ENCODE measurements around the gene VKORC1.

VKORC1 gene

DNA sequence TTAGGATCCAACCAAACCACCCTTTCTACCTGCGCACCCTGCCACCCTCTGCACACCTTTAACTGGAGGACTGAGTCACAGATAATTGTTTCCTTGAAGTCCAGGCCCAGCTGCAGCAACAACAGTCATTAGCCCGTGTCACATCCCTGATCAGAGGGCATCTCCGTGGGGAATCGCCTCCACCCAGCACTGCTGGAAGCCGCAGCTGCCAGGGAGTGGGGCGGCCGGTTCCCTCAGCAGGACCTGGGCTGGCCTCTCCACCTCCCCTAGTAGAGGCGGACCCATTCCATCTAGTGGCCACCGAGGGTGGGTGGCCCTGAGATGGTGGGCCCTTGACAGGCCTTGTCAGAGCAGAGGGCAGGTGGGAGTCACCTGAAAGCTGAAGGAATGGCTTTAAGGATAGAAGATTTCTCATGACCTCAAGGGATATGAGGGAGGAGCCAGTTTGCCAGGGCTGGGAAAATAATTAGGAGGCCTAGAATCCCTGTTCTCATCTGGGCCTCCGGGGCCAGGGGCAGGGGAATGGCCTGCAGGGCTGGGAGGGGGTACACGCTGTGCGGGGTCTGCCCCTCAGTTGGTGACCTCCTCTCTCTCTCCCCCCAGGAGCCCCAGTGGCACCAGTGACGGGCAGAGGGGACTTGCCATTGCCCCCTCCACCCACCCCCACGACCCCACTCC lies 12.1 kb downstream of the VKORC1 start:
- TF ChIP-seq GABPA (IDR thresholded peaks at IDR 0.05; ENCODE audit: low read depth) (no peak), SPI1 (IDR thresholded peaks at IDR 0.05; ENCODE audit: borderline replicate concordance, low read depth) (no peak), POLR2AphosphoS5 (IDR thresholded peaks at IDR 0.05; ENCODE audit: low read depth) (no peak)
- TF ChIP-seq, protein P1, sequence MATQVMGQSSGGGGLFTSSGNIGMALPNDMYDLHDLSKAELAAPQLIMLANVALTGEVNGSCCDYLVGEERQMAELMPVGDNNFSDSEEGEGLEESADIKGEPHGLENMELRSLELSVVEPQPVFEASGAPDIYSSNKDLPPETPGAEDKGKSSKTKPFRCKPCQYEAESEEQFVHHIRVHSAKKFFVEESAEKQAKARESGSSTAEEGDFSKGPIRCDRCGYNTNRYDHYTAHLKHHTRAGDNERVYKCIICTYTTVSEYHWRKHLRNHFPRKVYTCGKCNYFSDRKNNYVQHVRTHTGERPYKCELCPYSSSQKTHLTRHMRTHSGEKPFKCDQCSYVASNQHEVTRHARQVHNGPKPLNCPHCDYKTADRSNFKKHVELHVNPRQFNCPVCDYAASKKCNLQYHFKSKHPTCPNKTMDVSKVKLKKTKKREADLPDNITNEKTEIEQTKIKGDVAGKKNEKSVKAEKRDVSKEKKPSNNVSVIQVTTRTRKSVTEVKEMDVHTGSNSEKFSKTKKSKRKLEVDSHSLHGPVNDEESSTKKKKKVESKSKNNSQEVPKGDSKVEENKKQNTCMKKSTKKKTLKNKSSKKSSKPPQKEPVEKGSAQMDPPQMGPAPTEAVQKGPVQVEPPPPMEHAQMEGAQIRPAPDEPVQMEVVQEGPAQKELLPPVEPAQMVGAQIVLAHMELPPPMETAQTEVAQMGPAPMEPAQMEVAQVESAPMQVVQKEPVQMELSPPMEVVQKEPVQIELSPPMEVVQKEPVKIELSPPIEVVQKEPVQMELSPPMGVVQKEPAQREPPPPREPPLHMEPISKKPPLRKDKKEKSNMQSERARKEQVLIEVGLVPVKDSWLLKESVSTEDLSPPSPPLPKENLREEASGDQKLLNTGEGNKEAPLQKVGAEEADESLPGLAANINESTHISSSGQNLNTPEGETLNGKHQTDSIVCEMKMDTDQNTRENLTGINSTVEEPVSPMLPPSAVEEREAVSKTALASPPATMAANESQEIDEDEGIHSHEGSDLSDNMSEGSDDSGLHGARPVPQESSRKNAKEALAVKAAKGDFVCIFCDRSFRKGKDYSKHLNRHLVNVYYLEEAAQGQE (IDR thresholded peaks at IDR 0.05; ENCODE audit: insufficient replicate concordance, low read depth), result no peak
- TF ChIP-seq, protein P2, sequence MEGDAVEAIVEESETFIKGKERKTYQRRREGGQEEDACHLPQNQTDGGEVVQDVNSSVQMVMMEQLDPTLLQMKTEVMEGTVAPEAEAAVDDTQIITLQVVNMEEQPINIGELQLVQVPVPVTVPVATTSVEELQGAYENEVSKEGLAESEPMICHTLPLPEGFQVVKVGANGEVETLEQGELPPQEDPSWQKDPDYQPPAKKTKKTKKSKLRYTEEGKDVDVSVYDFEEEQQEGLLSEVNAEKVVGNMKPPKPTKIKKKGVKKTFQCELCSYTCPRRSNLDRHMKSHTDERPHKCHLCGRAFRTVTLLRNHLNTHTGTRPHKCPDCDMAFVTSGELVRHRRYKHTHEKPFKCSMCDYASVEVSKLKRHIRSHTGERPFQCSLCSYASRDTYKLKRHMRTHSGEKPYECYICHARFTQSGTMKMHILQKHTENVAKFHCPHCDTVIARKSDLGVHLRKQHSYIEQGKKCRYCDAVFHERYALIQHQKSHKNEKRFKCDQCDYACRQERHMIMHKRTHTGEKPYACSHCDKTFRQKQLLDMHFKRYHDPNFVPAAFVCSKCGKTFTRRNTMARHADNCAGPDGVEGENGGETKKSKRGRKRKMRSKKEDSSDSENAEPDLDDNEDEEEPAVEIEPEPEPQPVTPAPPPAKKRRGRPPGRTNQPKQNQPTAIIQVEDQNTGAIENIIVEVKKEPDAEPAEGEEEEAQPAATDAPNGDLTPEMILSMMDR (IDR thresholded peaks at IDR 0.05; ENCODE audit: insufficient read depth, low read length), result no peak
- Histone ChIP-seq H3K27me3 (ENCODE audit: insufficient read depth, poor library complexity, severe bottlenecking) (no peaks in the 10 kb centered on the region), H3K4me3 (replicated peaks; ENCODE audit: insufficient read depth, low read length) (no peak overlapping the region), H3K27ac (replicated peaks) (no peak overlapping the region)
- DNase-seq (ENCODE audit: low read depth in 1 of 2, low spot score in 1 of 2), result no peak

DNA sequence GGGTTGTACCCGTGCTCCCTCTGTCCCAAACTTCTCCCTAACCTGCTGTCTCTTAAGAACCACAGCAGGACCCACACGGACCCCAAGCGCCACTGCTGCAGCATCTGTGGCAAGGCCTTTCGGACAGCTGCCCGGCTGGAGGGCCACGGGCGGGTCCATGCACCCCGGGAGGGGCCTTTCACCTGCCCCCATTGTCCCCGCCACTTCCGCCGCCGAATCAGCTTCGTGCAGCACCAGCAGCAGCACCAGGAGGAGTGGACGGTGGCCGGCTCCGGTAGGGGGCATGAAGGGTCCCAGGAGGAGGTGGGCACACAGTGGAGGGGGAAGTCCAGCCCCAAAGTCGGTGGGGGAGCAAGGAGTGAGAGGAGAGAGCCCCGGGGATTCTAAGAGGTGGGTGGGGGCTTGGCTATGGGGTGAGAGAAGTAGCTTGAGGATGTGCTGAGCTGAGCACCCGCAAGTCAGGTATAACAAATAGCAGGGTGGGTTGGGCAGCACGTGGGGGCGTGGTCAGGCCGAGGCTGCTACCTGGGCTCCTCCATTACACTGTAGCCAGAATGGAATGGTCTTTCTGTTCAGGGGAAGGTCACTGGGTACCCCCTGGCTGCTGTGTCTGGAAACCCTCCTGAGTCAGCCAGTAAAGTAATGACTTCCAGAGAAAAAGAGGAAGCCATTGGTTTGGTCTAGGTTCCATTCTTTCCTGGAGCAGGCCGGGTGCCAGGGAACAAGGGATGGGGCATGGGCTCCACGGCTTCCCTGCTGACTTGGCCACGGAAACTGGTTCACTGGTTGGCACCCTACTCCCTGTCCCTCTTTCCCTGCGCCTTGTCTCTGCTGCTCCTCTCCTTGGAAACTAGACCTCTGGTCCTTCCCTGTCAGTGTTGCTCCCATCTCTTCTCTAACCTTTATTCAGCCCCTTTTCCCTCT lies 12.9 kb downstream of the VKORC1 start:
- Histone ChIP-seq H3K27ac (replicated peaks) (no peak overlapping the region), H3K27me3 (ENCODE audit: insufficient read depth, poor library complexity, severe bottlenecking) (no peaks in the 10 kb centered on the region), H3K4me3 (replicated peaks; ENCODE audit: insufficient read depth, low read length) (no peak overlapping the region)
- TF ChIP-seq, protein P1 (IDR thresholded peaks at IDR 0.05; ENCODE audit: insufficient replicate concordance, low read depth), result no peak
- peak; percentile 89 for TF ChIP-seq SPI1 (IDR thresholded peaks at IDR 0.05; ENCODE audit: borderline replicate concordance, low read depth)
- TF ChIP-seq GABPA (IDR thresholded peaks at IDR 0.05; ENCODE audit: low read depth), result no peak
- TF ChIP-seq POLR2AphosphoS5 (IDR thresholded peaks at IDR 0.05; ENCODE audit: low read depth), result peak; percentile 12; the same call in 1 of the 2 replicates
- TF ChIP-seq, protein P2 (IDR thresholded peaks at IDR 0.05; ENCODE audit: insufficient read depth, low read length), result no peak
- no peak for DNase-seq (ENCODE audit: low read depth in 1 of 2, low spot score in 1 of 2)

DNA sequence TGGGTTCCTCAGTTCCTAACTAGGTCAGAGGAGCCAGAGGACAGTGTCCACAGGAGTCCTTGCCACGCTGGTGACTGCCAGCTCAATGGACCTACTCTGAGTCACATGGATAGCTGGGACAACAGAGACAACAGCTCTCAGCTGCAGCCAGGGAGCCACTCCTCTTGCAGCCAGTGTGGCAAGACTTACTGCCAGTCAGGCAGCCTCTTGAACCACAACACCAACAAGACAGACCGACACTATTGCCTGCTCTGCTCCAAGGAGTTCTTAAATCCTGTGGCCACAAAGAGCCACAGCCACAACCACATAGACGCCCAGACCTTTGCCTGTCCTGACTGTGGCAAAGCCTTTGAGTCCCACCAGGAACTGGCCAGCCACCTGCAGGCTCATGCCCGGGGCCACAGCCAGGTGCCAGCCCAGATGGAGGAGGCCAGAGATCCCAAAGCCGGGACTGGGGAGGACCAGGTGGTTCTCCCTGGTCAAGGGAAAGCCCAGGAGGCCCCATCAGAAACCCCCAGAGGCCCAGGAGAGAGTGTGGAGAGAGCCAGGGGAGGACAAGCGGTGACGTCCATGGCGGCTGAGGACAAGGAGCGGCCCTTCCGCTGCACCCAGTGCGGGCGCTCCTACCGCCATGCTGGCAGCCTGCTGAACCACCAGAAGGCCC lies 13.7 kb downstream of the VKORC1 start:
- Histone ChIP-seq H3K27ac (replicated peaks) (peak overlapping the region; percentile 72; the same call in 1 of the 2 replicates), H3K27me3 (ENCODE audit: insufficient read depth, poor library complexity, severe bottlenecking) (no peaks in the 10 kb centered on the region), H3K4me3 (replicated peaks; ENCODE audit: insufficient read depth, low read length) (no peak overlapping the region)
- TF ChIP-seq, protein P2 (IDR thresholded peaks at IDR 0.05; ENCODE audit: insufficient read depth, low read length), result no peak
- TF ChIP-seq, protein P1 (IDR thresholded peaks at IDR 0.05; ENCODE audit: insufficient replicate concordance, low read depth), result no peak
- TF ChIP-seq GABPA (IDR thresholded peaks at IDR 0.05; ENCODE audit: low read depth) (no peak), SPI1 (IDR thresholded peaks at IDR 0.05; ENCODE audit: borderline replicate concordance, low read depth) (no peak), POLR2AphosphoS5 (IDR thresholded peaks at IDR 0.05; ENCODE audit: low read depth) (peak; percentile 48; the same call in 1 of the 2 replicates)
- peak in 1 of 2 experiments; percentile 61 for DNase-seq (ENCODE audit: low read depth in 1 of 2, low spot score in 1 of 2)

Measured in HL-60 (cell line).